ENCODE results near the gene PSMD6.

Gene PSMD6

DNA sequence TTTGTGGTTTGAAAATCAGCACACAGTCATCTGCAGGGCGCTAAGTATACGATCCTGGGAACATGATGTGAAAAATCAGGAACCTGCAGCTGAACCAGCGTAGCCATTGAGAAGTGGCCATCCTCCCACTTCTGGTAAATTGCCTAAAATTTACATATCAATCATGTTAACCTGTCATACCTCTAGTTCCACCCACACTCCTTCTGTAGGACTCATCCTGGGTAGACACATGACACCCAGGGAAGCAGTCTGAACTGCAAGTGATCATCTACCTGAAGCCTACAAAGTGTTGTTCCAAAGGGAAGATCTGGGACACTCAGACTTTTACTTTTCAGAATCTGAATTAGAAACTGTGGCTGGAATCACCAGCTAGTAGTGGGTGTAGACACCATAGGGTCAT, 5.5 kb upstream of the PSMD6 start:
- TF ChIP-seq, protein P1, sequence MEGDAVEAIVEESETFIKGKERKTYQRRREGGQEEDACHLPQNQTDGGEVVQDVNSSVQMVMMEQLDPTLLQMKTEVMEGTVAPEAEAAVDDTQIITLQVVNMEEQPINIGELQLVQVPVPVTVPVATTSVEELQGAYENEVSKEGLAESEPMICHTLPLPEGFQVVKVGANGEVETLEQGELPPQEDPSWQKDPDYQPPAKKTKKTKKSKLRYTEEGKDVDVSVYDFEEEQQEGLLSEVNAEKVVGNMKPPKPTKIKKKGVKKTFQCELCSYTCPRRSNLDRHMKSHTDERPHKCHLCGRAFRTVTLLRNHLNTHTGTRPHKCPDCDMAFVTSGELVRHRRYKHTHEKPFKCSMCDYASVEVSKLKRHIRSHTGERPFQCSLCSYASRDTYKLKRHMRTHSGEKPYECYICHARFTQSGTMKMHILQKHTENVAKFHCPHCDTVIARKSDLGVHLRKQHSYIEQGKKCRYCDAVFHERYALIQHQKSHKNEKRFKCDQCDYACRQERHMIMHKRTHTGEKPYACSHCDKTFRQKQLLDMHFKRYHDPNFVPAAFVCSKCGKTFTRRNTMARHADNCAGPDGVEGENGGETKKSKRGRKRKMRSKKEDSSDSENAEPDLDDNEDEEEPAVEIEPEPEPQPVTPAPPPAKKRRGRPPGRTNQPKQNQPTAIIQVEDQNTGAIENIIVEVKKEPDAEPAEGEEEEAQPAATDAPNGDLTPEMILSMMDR (IDR thresholded peaks at IDR 0.05; ENCODE audit: low read depth, low read length) = no peak
- in situ Hi-C loops (cut with HindIII; ENCODE audit: low sequenced_read_pairs) = loop anchor here (25.0 kb wide), 1 partner anchor 434 kb away; no protein-coding TSS in a partner anchor
- no peak overlapping the region for H3K4me3 ChIP-seq (ENCODE audit: low read depth, low read length)
- no peak for DNase-seq (ENCODE audit: low read depth, low spot score)

DNA sequence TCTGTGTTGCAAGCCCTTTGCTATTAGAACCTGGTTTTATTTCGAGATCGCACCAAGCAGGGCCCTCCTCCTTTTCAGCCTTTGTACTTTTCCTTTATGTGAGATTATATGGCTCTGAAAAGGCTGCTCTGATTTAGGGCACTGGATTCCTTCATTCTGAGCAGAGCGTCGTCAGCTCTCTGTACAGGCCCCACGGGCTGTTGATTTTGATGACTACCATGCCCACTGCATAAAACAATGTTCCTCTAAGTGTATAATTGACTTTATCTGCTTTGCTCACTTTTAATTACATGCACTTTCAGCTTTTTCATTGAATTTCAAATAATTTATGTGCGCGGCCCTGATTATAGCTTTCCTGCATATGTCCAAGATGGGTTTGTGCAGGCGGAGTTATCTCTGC, 4.4 kb upstream of the PSMD6 start:
- in situ Hi-C loops (cut with HindIII; ENCODE audit: low sequenced_read_pairs) = loop anchor here (25.0 kb wide), 1 partner anchor 435 kb away; no protein-coding TSS in a partner anchor
- TF ChIP-seq, protein P1 (IDR thresholded peaks at IDR 0.05; ENCODE audit: low read depth, low read length) = no peak
- no peak overlapping the region for H3K4me3 ChIP-seq (ENCODE audit: low read depth, low read length)
- no peak for DNase-seq (ENCODE audit: low read depth, low spot score)

DNA sequence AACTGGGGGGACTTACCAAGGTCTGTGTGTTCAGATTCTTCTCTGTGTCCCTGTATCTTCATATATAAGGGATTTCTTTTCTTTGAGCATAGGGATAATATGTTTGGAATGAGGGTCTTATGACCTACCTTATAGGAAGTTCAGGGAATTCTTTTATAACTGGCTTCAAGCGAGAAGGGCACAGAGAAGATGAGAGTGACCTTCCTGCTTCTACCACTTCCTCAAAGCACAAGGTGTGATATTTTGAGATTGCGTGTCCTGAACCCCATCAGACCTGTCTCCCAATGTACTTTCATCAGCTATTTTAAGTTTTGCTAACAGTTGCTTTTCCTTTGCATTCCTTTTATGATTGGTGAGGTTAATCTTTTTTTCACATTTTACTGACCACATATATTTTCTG, 3.1 kb upstream of the PSMD6 start:
- TF ChIP-seq, protein P1 (IDR thresholded peaks at IDR 0.05; ENCODE audit: low read depth, low read length) = no peak
- no peak for DNase-seq (ENCODE audit: low read depth, low spot score)
- in situ Hi-C loops (cut with HindIII; ENCODE audit: low sequenced_read_pairs) = loop anchor here (25.0 kb wide), 1 partner anchor 436 kb away; no protein-coding TSS in a partner anchor
- H3K4me3 ChIP-seq (ENCODE audit: low read depth, low read length) = no peak overlapping the region

DNA sequence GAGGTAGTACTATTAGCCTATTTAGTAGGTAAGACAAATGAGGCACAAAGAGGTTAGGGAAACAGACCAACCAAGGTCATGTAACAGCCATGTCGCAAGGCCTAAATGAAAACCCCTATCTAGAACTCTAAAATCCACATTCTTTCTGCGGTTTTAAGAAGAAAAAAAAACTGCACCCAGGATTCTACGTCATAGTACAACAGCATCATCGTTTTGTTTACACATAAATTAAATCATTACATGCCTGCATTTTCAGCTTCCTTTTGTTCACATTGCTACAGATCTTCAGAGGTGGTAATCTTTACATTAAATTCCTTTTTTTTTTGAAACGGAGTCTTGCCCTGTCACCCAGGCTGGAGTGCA, 548 bp upstream of the PSMD6 start:
- TF ChIP-seq, protein P1 (IDR thresholded peaks at IDR 0.05; ENCODE audit: low read depth, low read length) = no peak
- no peak for DNase-seq (ENCODE audit: low read depth, low spot score)
- in situ Hi-C loops (cut with HindIII; ENCODE audit: low sequenced_read_pairs) = no loop called here
- no peak overlapping the region for H3K4me3 ChIP-seq (ENCODE audit: low read depth, low read length)

DNA sequence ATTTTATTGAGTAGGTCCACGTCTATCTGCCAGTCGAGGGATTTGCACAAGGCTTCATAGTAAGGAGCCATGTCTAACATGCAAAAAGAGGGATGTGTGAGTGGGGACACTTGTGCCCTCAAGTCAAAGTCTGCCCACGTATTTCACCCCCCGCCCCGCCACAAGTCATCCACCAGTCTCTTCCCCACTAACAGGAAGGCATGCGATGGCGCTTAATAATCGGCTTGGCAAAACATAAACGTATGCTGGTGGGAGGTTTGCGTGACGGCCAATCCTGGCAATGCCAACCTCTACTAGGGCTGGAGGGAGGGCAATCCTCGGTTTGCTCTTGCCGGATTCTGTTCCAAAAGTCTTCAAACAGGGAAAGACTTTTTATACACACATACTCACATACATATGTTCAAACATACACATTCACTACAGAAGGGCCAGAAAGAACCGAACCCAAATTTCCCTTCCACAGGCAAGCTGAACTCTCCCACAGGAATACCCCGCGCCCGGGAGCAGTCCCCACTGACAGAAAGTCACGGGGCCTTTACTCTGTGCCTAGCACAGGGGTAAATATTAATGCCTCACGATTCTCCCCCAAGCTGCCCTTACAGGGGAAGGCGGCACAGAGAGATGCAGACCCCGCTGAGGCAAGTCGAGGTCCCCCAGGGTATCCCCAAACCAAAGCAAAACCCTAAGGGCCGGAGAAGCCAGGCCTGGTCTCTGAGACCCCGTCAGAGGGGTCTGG, 675 bp downstream of the PSMD6 start:
- H3K4me3 ChIP-seq (ENCODE audit: low read depth, low read length) = peak overlapping the region; percentile 99
- in situ Hi-C loops (cut with HindIII; ENCODE audit: low sequenced_read_pairs) = no loop called here
- TF ChIP-seq, protein P1 (IDR thresholded peaks at IDR 0.05; ENCODE audit: low read depth, low read length) = no peak
- no peak for DNase-seq (ENCODE audit: low read depth, low spot score)

DNA sequence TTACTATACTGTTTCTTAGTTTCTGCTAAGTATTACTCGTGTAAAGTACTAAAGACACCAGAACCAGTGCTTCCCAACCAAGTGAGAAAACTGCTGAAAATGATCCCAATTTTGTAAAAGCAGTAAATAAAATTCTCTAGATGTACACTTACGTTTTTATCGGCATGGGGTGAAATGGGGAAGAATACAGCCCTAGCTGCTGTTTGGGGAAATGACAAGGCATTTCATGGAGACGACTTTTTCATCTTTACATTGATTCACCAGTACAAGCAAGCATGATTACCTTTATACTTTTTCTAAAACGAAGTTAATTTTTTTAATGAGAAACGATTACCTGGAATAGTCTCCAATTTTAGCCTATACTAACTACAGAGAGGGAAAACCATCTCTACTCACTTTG, 1.4 kb downstream of the PSMD6 start:
- DNase-seq (ENCODE audit: low read depth, low spot score) = no peak
- TF ChIP-seq, protein P1 (IDR thresholded peaks at IDR 0.05; ENCODE audit: low read depth, low read length) = no peak
- peak overlapping the region; percentile 99 for H3K4me3 ChIP-seq (ENCODE audit: low read depth, low read length)
- in situ Hi-C loops (cut with HindIII; ENCODE audit: low sequenced_read_pairs) = no loop called here

Data from astrocyte of the spinal cord (primary cell).